ENCODE measurements around the gene ZNF814.
"Not testable (repeated sequence)": the region's sequence is repeated elsewhere in the genome, so short reads cannot be mapped to it uniquely, and the experiment has no call there.

ZNF814 gene

DNA sequence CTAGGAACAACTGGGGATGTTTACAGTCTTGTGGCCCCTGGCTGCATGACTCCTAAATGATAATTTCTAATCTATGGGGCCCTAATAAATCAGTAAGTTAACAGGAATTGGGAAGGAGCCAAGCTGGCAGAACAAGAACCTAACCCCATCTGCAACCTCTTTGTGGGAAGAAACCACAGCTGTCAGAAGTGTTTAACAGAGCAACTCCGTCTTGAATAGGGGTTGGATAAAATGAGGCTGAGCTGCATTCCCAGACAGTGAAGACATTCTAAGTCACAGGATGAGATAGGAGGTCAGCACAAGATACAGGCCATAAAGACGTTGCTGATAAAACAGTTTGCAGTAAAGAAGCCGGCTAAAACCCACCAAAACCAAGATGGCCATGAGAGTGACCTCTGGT is 1.9 kb upstream of the ZNF814 start:
- H2AFZ ChIP-seq (ENCODE audit: low read length, unreplicated experiment); H3K27ac ChIP-seq (ENCODE audit: low read depth, low read length); H3K27me3 ChIP-seq (ENCODE audit: insufficient read depth, low read length); H3K4me3 ChIP-seq (ENCODE audit: low read depth, low read length); H3K4me1 ChIP-seq (ENCODE audit: control insufficient read depth, insufficient read depth, low read length, unreplicated experiment); H3K36me3 ChIP-seq (ENCODE audit: insufficient read depth, low read length): not testable (repeated sequence)
- peaks cover 27% of the 10 kb centered on the region for H3K79me2 ChIP-seq (ENCODE audit: control insufficient read depth, insufficient read depth, low read length, unreplicated experiment)

DNA sequence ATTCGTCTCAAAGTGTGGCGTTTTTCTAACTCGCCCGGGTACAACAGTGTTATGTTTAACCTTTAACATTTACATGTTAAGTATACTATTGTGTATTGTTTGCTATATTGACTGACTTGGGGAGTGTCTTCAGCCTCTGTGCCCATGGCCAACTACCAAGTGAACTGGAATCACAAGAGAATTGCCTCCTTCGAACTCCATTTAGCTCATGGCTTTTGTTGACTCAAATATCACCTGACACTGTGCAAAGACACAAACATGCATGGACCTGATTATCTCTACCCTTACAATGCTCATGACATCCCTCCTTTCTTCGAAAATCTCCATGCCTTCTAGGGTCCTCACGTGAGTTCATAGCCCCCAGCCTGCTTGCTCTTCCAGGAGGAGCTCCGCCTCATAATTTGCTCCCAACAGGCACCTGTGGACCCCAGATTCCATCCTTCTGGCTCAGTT is 704 bp downstream of the ZNF814 start:
- Histone ChIP-seq H2AFZ (ENCODE audit: low read length, unreplicated experiment) (peak overlapping the region; percentile 87), H3K4me3 (ENCODE audit: low read depth, low read length) (peak overlapping the region; percentile 95)

GRCh38 chr19:57887195-57887941 is 1.5 kb downstream of the ZNF814 start:
- H3K27ac ChIP-seq (ENCODE audit: low read depth, low read length), result no peak overlapping the region
- H3K79me2 ChIP-seq (ENCODE audit: control insufficient read depth, insufficient read depth, low read length, unreplicated experiment), result peaks cover 43% of the 10 kb centered on the region

More for the DNA sequence above, 704 bp downstream of the ZNF814 start:
- Histone ChIP-seq H3K36me3 (ENCODE audit: insufficient read depth, low read length) (peaks cover 9% of the 10 kb centered on the region; the same call in 1 of the 2 replicates), H3K27ac (ENCODE audit: low read depth, low read length) (0 out of 2 replicates have a peak overlapping the region, but pooled peaks have one; percentile 41), H3K27me3 (ENCODE audit: insufficient read depth, low read length) (no peaks in the 10 kb centered on the region), H3K4me1 (ENCODE audit: control insufficient read depth, insufficient read depth, low read length, unreplicated experiment) (no peaks in the 10 kb centered on the region), H3K79me2 (ENCODE audit: control insufficient read depth, insufficient read depth, low read length, unreplicated experiment) (peaks cover 41% of the 10 kb centered on the region)

DNA sequence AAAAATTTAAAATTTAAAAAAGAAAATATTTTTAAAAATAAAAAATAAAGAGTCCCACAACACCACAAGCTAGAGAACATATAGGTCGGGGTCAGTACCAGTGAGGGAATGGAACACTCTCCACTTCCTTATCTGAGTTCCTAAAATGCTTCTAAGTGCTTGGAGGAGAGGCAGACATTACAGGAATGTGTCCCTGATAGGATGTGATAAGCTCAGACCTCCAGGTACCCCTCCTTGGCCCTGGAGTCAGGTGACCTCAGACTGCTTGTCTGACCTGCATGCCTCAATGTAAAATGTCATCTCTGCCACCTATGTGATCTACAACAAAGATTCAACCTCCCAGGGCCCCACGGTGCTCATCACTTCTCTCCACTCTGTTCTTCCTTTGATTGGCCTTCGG is 2.8 kb downstream of the ZNF814 start:
- no peak overlapping the region for H3K27ac ChIP-seq (ENCODE audit: low read depth, low read length)

More at GRCh38 chr19:57887195-57887941, 1.5 kb downstream of the ZNF814 start:
- Histone ChIP-seq H3K4me3 (ENCODE audit: low read depth, low read length) (peak overlapping the region; percentile 95), H3K4me1 (ENCODE audit: control insufficient read depth, insufficient read depth, low read length, unreplicated experiment) (no peaks in the 10 kb centered on the region), H2AFZ (ENCODE audit: low read length, unreplicated experiment) (no peak overlapping the region), H3K27me3 (ENCODE audit: insufficient read depth, low read length) (no peaks in the 10 kb centered on the region), H3K36me3 (ENCODE audit: insufficient read depth, low read length) (peaks cover 9% of the 10 kb centered on the region; the same call in 1 of the 2 replicates)

GRCh38 chr19:57873883-57874799 is 14.7 kb downstream of the ZNF814 start:
- peaks cover 32% of the 10 kb centered on the region for H3K36me3 ChIP-seq (ENCODE audit: insufficient read depth, low read length)
- not testable (repeated sequence) for H3K27ac ChIP-seq (ENCODE audit: low read depth, low read length); H3K4me1 ChIP-seq (ENCODE audit: control insufficient read depth, insufficient read depth, low read length, unreplicated experiment); H3K79me2 ChIP-seq (ENCODE audit: control insufficient read depth, insufficient read depth, low read length, unreplicated experiment); H3K4me3 ChIP-seq (ENCODE audit: low read depth, low read length); H3K27me3 ChIP-seq (ENCODE audit: insufficient read depth, low read length); H2AFZ ChIP-seq (ENCODE audit: low read length, unreplicated experiment)

More for the DNA sequence above, 2.8 kb downstream of the ZNF814 start:
- H3K4me1 ChIP-seq (ENCODE audit: control insufficient read depth, insufficient read depth, low read length, unreplicated experiment), result no peaks in the 10 kb centered on the region
- peaks cover 9% of the 10 kb centered on the region; the same call in 1 of the 2 replicates for H3K36me3 ChIP-seq (ENCODE audit: insufficient read depth, low read length)
- no peaks in the 10 kb centered on the region for H3K27me3 ChIP-seq (ENCODE audit: insufficient read depth, low read length)
- no peak overlapping the region for H3K4me3 ChIP-seq (ENCODE audit: low read depth, low read length)
- no peak overlapping the region for H2AFZ ChIP-seq (ENCODE audit: low read length, unreplicated experiment)
- H3K79me2 ChIP-seq (ENCODE audit: control insufficient read depth, insufficient read depth, low read length, unreplicated experiment), result peaks cover 43% of the 10 kb centered on the region

- no peak overlapping the region for H3K4me3 ChIP-seq (ENCODE audit: low read depth, low read length)
- peaks cover 35% of the 10 kb centered on the region for H3K36me3 ChIP-seq (ENCODE audit: insufficient read depth, low read length)
- no peaks in the 10 kb centered on the region for H3K27me3 ChIP-seq (ENCODE audit: insufficient read depth, low read length)
- no peak overlapping the region for H3K27ac ChIP-seq (ENCODE audit: low read depth, low read length)
- no peaks in the 10 kb centered on the region for H3K4me1 ChIP-seq (ENCODE audit: control insufficient read depth, insufficient read depth, low read length, unreplicated experiment)
- H2AFZ ChIP-seq (ENCODE audit: low read length, unreplicated experiment), result no peak overlapping the region
- H3K79me2 ChIP-seq (ENCODE audit: control insufficient read depth, insufficient read depth, low read length, unreplicated experiment), result no peaks in the 10 kb centered on the region
These were observed 16.4 kb downstream of the ZNF814 start for GRCh38 chr19:57872450-57872849.

DNA sequence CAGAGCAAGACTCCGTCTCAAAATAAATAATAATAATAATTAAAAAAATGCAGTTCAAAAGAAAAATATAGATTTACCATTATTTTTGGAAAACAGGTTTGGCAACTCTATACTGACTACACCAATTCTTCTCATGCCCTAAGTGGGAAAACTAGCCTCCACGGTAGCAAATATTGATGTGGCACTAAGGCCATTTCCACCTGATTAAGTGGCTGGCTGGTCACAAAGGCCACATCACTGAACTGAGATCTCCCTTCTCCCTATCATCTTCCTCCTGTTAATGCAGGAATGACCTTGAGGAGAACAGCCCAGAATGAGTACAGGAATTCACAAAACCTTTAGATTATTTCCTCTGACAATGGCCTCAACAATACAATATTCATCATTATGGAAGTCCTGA is 18.6 kb downstream of the ZNF814 start:
- no peaks in the 10 kb centered on the region for H3K27me3 ChIP-seq (ENCODE audit: insufficient read depth, low read length)
- H3K4me1 ChIP-seq (ENCODE audit: control insufficient read depth, insufficient read depth, low read length, unreplicated experiment), result no peaks in the 10 kb centered on the region
- no peak overlapping the region for H2AFZ ChIP-seq (ENCODE audit: low read length, unreplicated experiment)
- H3K4me3 ChIP-seq (ENCODE audit: low read depth, low read length), result no peak overlapping the region
- peaks cover 48% of the 10 kb centered on the region for H3K36me3 ChIP-seq (ENCODE audit: insufficient read depth, low read length)
- H3K79me2 ChIP-seq (ENCODE audit: control insufficient read depth, insufficient read depth, low read length, unreplicated experiment), result no peaks in the 10 kb centered on the region
- no peak overlapping the region for H3K27ac ChIP-seq (ENCODE audit: low read depth, low read length)

- peaks cover 54% of the 10 kb centered on the region for H3K36me3 ChIP-seq (ENCODE audit: insufficient read depth, low read length)
- H2AFZ ChIP-seq (ENCODE audit: low read length, unreplicated experiment); H3K79me2 ChIP-seq (ENCODE audit: control insufficient read depth, insufficient read depth, low read length, unreplicated experiment); H3K4me3 ChIP-seq (ENCODE audit: low read depth, low read length); H3K27ac ChIP-seq (ENCODE audit: low read depth, low read length); H3K4me1 ChIP-seq (ENCODE audit: control insufficient read depth, insufficient read depth, low read length, unreplicated experiment); H3K27me3 ChIP-seq (ENCODE audit: insufficient read depth, low read length): not testable (repeated sequence)
These were observed 19.2 kb downstream of the ZNF814 start for GRCh38 chr19:57869655-57870054.

DNA sequence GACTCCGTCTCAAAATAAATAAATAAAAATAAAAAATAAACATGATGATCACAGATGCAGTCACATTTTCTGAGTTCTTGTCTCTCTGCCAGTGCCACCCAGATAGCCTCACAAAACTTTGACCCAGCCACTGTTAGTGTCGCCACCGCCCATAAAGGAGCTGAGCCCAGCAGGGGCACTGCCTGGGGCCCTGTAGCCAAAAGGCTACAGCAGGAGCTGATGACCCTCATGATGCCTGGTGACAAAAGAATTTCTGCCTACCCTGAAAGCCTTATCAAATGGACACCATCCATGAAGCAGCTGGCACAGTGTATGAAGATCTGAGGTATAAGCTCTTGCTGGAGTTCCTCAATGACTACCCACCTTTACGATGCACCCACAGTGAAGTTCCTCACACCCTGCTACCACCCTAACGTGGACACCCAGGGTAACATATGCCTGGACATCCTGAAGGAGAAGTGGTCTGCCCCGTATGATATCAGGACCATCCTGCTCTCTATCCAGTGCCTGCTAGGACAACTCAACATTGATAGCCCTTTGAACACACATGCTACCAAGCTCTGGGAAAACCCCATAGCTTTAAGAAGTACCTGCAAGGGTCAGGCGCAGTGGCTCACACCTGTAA is 20.9 kb downstream of the ZNF814 start:
- Histone ChIP-seq H3K27ac (ENCODE audit: low read depth, low read length) (no peak overlapping the region), H3K79me2 (ENCODE audit: control insufficient read depth, insufficient read depth, low read length, unreplicated experiment) (peaks cover 2% of the 10 kb centered on the region), H2AFZ (ENCODE audit: low read length, unreplicated experiment) (no peak overlapping the region), H3K27me3 (ENCODE audit: insufficient read depth, low read length) (no peaks in the 10 kb centered on the region), H3K4me1 (ENCODE audit: control insufficient read depth, insufficient read depth, low read length, unreplicated experiment) (no peaks in the 10 kb centered on the region), H3K4me3 (ENCODE audit: low read depth, low read length) (no peak overlapping the region), H3K36me3 (ENCODE audit: insufficient read depth, low read length) (peaks cover 53% of the 10 kb centered on the region)

DNA sequence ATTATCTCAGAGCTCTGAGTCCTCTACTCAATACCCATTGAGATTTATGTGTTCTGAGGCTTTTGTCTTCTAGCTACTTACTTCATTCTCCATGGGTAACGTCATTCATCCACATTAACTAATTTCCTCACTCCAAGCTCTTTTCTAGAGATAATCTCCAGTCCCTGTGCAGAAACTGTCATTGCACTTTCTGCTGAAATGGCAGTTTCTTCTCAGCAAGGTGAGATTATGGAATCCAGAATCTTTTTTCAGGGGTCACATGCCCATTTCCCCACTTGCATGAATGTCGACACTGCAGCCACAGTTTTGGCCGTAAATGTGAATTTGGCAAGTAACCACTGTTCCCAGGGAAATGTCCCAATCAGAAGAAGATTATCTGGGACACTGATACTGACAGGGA is 26.5 kb downstream of the ZNF814 start:
- not testable (repeated sequence) for H2AFZ ChIP-seq (ENCODE audit: low read length, unreplicated experiment); H3K27ac ChIP-seq (ENCODE audit: low read depth, low read length); H3K4me1 ChIP-seq (ENCODE audit: control insufficient read depth, insufficient read depth, low read length, unreplicated experiment); H3K27me3 ChIP-seq (ENCODE audit: insufficient read depth, low read length); H3K79me2 ChIP-seq (ENCODE audit: control insufficient read depth, insufficient read depth, low read length, unreplicated experiment); H3K4me3 ChIP-seq (ENCODE audit: low read depth, low read length)
- peaks cover 60% of the 10 kb centered on the region for H3K36me3 ChIP-seq (ENCODE audit: insufficient read depth, low read length)
